ENCODE data around the gene CHRM2. TPM values are rescaled to one million over a fixed set of nuclear protein-coding genes. Genes with fewer than 3 reads are reported as not detected.

The CHRM2 gene
- total and polyA plus RNA-seq, 9 of the 15 experiments (the other 6 are each of a cell fraction or from before 2014, with no cell fraction given), result not detected

DNA sequence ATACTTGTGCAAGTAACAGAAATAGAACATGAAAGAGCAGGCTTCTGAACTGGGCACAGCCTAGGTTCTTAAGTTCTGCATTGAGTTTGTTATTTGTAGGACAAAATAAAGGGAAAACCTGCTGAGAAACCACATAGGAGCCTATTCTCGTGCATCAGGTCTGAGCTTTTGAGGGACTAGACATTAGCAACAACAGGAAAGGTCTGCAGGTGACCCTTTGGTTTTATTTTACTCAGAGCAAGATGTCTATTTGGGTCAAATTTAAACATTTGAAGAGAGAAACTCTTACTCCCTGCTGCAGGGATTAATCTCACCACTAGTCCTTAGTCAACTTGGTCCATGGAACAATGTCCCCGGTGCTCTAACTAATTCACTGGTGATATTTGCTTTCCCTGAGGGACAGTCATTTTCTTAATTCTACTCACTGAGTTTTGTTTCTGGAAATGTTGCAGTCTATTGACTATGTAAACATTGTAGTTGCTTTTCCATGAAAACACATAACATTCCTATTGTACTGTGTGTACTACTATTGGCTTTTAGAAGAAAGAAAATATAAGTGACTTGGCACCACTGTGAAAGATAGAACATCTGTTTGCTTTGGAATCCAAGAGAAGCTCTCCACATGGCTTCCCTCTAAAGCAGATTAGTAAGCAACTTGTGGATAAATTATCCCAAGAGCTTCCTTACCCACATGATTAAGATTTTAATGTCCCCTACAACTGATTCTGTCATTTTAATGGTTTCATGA lies 108.2 kb downstream of the CHRM2 start:
- FAIRE-seq (no peak), DNase-seq (ENCODE audit: extremely low read depth in 1 of 4, low spot score in 3 of 4) (no peak), ATAC-seq (no peak)
- no peaks in the 10 kb centered on the region for H4K20me1 ChIP-seq (replicated peaks; ENCODE audit: control insufficient read depth, insufficient read depth, low read length)
- 0% methylated on average over 2 of the region's 2 CpGs for WGBS (ENCODE audit: insufficient coverage, low coverage, missing lambda C conversion rate)
- in situ Hi-C loops (cut with MboI) (no loop called here), intact Hi-C loops (cut with micrococcal nuclease) (no loop called here)
- no peak overlapping the region for H3K27ac ChIP-seq (ENCODE audit: extremely low read depth, low read depth, low read length)
- H3K4me1 ChIP-seq (replicated peaks in 1 of 2; ENCODE audit: control insufficient read depth in 2 of 2, insufficient read depth in 2 of 2, low read length in 2 of 2), result no peaks in the 10 kb centered on the region
- H3K9me3 ChIP-seq (replicated peaks; ENCODE audit: control insufficient read depth, insufficient read depth, low read depth, low read length), result no peaks in the 10 kb centered on the region
- CTCF ChIA-PET (ENCODE audit: low intra/inter-chr PET ratio), result no interaction called here
- H3K4me2 ChIP-seq (ENCODE audit: insufficient read depth, low read length), result no peak overlapping the region
- no TSS peak for BruUV-seq (replicated peaks)
- POLR2A ChIA-PET, result no interaction called here
- H3K36me3 ChIP-seq (ENCODE audit: control insufficient read depth, insufficient read depth, low read length), result no peaks in the 10 kb centered on the region
- no peaks in the 10 kb centered on the region for H3K9me1 ChIP-seq (ENCODE audit: control insufficient read depth, insufficient read depth, low read length)
- no peak overlapping the region for H3K9ac ChIP-seq (ENCODE audit: insufficient read depth in 1 of 2, low read depth in 2 of 2, low read length in 2 of 2)
- H2AFZ ChIP-seq (ENCODE audit: low read depth, low read length), result no peak overlapping the region
- H3K4me3 ChIP-seq, result no peak overlapping the region
- no peak for TF ChIP-seq RHOXF2B (CRISPR knock-in tag; conservative IDR thresholded peaks at IDR 0.05)
- no peak for TF ChIP-seq POLR2G (IDR thresholded peaks at IDR 0.05; ENCODE audit: low read depth, low read length)
- TF ChIP-seq EZH2 (IDR thresholded peaks at IDR 0.05; ENCODE audit: borderline replicate concordance, low read depth, low read length), result no peak
- no peak for TF ChIP-seq EWSR1 (IDR thresholded peaks at IDR 0.05; ENCODE audit: borderline replicate concordance, low read depth, partially characterized antibody)
- no peak for TF ChIP-seq MGA (IDR thresholded peaks at IDR 0.05)
- TF ChIP-seq ARHGAP35 (IDR thresholded peaks at IDR 0.05; ENCODE audit: partially characterized antibody), result no peak
- no peak for TF ChIP-seq ZNF444 (CRISPR knock-in tag; IDR thresholded peaks at IDR 0.05)
- TF ChIP-seq CBX1 (IDR thresholded peaks at IDR 0.05; ENCODE audit: low read depth), result no peak
- TF ChIP-seq SMAD1 (IDR thresholded peaks at IDR 0.05; ENCODE audit: low read depth, low read length, partially characterized antibody), result no peak
- no peaks in the 10 kb centered on the region for H3K27me3 ChIP-seq (ENCODE audit: control insufficient read depth in 2 of 2, insufficient read depth in 2 of 2, low read length in 2 of 2)
- no peaks in the 10 kb centered on the region for H3K79me2 ChIP-seq (ENCODE audit: control insufficient read depth, insufficient read depth, low read length)

Measured in K562 (cell line).